ENCODE results near the gene ENDOV.
"Not testable (repeated sequence)": the region's sequence is repeated elsewhere in the genome, so short reads cannot be mapped to it uniquely, and the experiment has no call there.

The ENDOV gene

DNA sequence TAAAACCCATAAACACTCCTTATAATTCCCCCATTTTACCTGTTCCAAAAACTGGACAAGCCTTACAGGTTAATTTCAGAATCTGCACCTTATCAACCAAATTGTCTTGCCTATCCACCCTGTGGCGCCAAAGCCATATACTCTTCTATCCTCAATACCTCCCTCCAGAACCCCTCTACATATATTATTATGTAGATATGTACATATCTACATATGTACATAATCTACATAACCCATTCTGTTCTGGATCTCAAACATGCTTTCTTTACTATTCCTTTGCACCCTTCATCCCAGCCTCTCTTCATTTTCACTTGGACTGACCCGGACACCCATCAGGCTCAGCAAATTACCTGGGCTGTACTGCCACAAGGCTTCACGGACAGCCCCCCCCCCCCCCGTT lies 12.0 kb upstream of the ENDOV start:
- no peak for DNase-seq (ENCODE audit: extremely low spot score)
- TF ChIP-seq, protein P1, sequence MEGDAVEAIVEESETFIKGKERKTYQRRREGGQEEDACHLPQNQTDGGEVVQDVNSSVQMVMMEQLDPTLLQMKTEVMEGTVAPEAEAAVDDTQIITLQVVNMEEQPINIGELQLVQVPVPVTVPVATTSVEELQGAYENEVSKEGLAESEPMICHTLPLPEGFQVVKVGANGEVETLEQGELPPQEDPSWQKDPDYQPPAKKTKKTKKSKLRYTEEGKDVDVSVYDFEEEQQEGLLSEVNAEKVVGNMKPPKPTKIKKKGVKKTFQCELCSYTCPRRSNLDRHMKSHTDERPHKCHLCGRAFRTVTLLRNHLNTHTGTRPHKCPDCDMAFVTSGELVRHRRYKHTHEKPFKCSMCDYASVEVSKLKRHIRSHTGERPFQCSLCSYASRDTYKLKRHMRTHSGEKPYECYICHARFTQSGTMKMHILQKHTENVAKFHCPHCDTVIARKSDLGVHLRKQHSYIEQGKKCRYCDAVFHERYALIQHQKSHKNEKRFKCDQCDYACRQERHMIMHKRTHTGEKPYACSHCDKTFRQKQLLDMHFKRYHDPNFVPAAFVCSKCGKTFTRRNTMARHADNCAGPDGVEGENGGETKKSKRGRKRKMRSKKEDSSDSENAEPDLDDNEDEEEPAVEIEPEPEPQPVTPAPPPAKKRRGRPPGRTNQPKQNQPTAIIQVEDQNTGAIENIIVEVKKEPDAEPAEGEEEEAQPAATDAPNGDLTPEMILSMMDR (IDR thresholded peaks at IDR 0.05; ENCODE audit: control extremely low read depth, extremely low read depth, low read depth, missing control alignments), result no peak
- POLR2A ChIA-PET, result no interaction called here
- CTCF ChIA-PET, result no interaction called here

- DNase-seq (ENCODE audit: extremely low spot score), result no peak
- ChIA-PET POLR2A (no interaction called here), CTCF (no interaction called here)
- TF ChIP-seq, protein P1 (IDR thresholded peaks at IDR 0.05; ENCODE audit: control extremely low read depth, extremely low read depth, low read depth, missing control alignments), result no peak
Observed at GRCh38 chr17:80406146-80406545, 8.8 kb upstream of the ENDOV start.

DNA sequence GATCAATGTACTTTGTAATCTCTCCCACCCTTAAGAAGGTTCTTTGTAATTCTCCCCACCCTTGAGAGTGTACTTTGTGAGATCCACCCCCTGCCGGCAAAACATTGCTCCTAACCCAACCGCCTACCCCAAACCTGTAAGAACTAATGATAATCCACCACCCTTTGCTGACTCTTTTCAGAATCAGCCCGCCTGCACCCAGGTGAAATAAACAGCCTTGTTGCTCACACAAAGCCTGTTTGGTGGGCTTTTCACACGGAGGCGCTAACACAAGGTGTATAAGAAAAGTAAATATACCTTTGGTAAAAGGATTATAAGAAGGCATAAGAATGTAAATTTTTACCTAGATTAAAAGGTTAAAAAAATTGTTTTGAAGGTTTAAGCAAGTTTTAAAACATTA lies 7.0 kb upstream of the ENDOV start:
- CTCF ChIA-PET; DNase-seq (ENCODE audit: extremely low spot score); POLR2A ChIA-PET: not testable (repeated sequence)

DNA sequence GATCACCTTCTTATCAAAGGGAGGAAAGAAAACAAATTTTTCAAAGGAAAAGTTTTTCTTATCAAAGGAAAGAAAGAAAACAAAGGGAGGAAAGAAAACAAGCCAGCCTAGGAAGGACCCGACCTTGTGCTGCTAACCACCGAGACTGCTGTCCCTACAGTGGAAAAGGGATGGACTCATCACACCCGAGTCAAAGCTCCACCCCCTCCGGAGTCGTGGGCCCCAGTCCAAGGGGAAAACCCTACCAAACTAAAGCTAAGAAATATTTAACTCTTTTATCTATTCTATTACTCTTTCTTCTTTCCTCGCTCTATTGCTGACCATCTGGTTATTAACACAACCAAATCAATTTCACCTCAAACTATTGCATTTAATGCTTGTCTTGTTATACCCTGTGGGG lies 6.1 kb upstream of the ENDOV start:
- DNase-seq (ENCODE audit: extremely low spot score), result no peak
- POLR2A ChIA-PET, result no interaction called here
- CTCF ChIA-PET, result interaction anchor here (1.0 kb wide), 1 partner anchor 213 kb away, joined by 3 read pairs; no protein-coding TSS in a partner anchor
- TF ChIP-seq, protein P1 (IDR thresholded peaks at IDR 0.05; ENCODE audit: control extremely low read depth, extremely low read depth, low read depth, missing control alignments), result no peak

DNA sequence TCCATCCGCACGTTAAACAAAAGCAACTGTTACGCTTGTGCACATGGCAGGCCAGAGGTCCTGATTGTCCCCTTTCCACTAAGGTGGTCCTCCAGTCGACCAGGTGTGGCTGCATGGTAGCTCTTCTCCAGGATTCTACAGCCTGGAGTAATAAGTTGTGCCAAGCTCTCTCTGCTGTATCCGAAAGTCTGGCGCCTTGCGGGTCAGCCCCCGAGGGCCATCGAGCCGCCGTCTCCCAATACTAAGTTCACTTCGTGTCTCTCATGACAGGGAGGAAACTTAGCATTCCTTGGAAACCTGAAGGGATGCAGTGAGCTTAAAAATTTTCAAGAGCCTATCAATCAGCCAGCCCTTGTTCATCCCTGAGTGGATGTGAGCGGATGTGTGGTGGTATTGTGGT lies 5.3 kb upstream of the ENDOV start:
- TF ChIP-seq, protein P1 (IDR thresholded peaks at IDR 0.05; ENCODE audit: control extremely low read depth, extremely low read depth, low read depth, missing control alignments), result no peak
- ChIA-PET CTCF (no interaction called here), POLR2A (no interaction called here)
- no peak for DNase-seq (ENCODE audit: extremely low spot score)

DNA sequence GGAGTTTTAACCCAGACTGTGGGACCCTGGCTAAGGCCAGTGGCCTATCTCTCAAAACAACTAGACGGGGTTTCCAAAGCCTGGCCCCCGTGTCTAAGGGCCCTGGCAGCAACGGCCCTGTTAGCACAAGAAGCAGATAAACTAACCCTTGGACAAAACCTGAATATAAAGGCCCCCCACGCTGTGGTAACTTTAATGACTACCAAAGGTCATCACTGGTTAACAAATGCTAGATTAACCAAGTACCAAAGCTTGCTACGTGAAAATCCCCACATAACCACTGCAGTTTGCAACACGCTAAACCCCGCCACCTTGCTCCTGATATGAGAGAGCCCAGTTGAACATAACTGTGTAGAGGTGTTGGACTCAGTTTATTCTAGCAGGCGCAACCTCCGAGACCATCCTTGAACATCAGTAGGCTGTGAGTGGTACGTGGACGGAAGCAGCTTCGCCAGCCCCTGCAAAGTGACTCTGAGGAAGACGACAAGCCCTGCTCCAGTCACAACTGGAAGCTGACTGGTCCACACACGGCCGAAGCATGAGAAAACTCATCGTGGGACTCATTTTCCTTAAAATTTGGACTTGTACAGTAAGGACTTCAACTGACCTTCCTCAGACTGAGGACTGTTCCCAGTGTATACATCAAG lies 4.4 kb upstream of the ENDOV start:
- DNase-seq (ENCODE audit: extremely low spot score); POLR2A ChIA-PET; CTCF ChIA-PET: not testable (repeated sequence)

DNA sequence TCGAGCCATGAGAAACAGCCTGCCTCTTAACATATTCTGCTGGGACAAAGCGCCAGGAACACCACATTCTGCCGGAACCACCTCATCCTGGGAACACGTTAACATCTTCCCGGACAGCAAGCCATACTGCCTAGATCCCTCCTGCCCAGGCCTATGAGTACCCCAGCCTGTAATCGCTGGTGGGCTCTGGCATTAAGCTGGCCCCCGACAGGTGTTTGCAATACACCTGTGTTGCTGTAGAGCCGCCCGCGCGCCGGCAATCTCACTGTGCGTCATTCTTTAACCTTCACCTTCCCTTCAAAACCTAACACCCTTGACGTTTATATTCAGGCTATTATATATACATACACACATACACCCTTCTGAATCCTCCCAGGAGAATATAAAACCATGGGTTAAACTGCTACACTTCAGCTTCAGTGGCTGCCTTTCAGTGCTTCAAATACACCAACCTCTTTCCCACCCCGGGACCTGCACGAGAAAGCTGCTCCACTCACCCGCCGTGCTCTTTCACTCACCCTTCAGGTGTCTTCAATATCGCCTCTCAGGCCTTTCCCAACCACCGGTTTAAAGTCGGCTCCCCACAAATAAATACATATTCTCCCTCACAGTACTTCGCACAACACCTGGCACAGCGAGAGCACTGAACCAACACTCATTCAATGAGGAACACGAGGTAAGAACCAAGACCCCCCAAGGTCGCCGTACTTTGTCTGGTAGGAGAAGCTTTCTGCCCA lies 1.0 kb upstream of the ENDOV start:
- DNase-seq (ENCODE audit: extremely low spot score), result peak; percentile 13
- POLR2A ChIA-PET, result no interaction called here
- TF ChIP-seq, protein P1 (IDR thresholded peaks at IDR 0.05; ENCODE audit: control extremely low read depth, extremely low read depth, low read depth, missing control alignments), result no peak
- CTCF ChIA-PET, result interaction anchor here (1.3 to 1.9 kb wide), 3 partner anchors 10 to 162 kb away, joined by 3 to 5 read pairs (median 4); no protein-coding TSS in a partner anchor
